ENCODE data around the gene COMT.

The COMT gene

GRCh38 chr22:19901577-19902244 is 39.9 kb upstream of the COMT start:
- ChIA-PET CTCF (interaction anchor here (8.3 to 9.7 kb wide), 2 partner anchors 11 to 170 kb away, joined by 76 to 125 read pairs; no protein-coding TSS in a partner anchor), POLR2A (interaction anchor here (0.7 kb wide), 1 partner anchor 11 kb away, joined by 3 read pairs; no protein-coding TSS in a partner anchor)
- no peak for DNase-seq (ENCODE audit: low read depth, low spot score)
- TF ChIP-seq CTCF (IDR thresholded peaks at IDR 0.05; ENCODE audit: insufficient read depth, low read length, missing control alignments), result no peak
- H3K4me3 ChIP-seq (ENCODE audit: low read depth, low read length), result no peak overlapping the region

- CTCF ChIA-PET, result interaction anchor here (0.8 to 9.7 kb wide), 4 partner anchors 11 to 183 kb away, joined by 3 to 125 read pairs (median 40); no protein-coding TSS in a partner anchor
- no peak overlapping the region for H3K4me3 ChIP-seq (ENCODE audit: low read depth, low read length)
- no peak for TF ChIP-seq CTCF (IDR thresholded peaks at IDR 0.05; ENCODE audit: insufficient read depth, low read length, missing control alignments)
- POLR2A ChIA-PET, result interaction anchor here (0.7 kb wide), 1 partner anchor 10 kb away, joined by 3 read pairs; no protein-coding TSS in a partner anchor
- no peak for DNase-seq (ENCODE audit: low read depth, low spot score)
These were observed 39.3 kb upstream of the COMT start for GRCh38 chr22:19902245-19902715.

- POLR2A ChIA-PET, result no interaction called here
- no peak for DNase-seq (ENCODE audit: low read depth, low spot score)
- H3K4me3 ChIP-seq (ENCODE audit: low read depth, low read length), result no peak overlapping the region
- no peak for TF ChIP-seq CTCF (IDR thresholded peaks at IDR 0.05; ENCODE audit: insufficient read depth, low read length, missing control alignments)
- CTCF ChIA-PET, result interaction anchor here (0.5 to 9.7 kb wide), 5 partner anchors 10 to 183 kb away, joined by 3 to 125 read pairs (median 4); no protein-coding TSS in a partner anchor
These were observed 38.5 kb upstream of the COMT start for GRCh38 chr22:19903031-19903430.

GRCh38 chr22:19903513-19903912 is 38.1 kb upstream of the COMT start:
- ChIA-PET POLR2A (no interaction called here), CTCF (interaction anchor here (1.1 to 9.7 kb wide), 4 partner anchors 9 to 172 kb away, joined by 3 to 125 read pairs (median 40); no protein-coding TSS in a partner anchor)
- no peak for TF ChIP-seq CTCF (IDR thresholded peaks at IDR 0.05; ENCODE audit: insufficient read depth, low read length, missing control alignments)
- no peak for DNase-seq (ENCODE audit: low read depth, low spot score)
- H3K4me3 ChIP-seq (ENCODE audit: low read depth, low read length), result no peak overlapping the region

- no peak overlapping the region for H3K4me3 ChIP-seq (ENCODE audit: low read depth, low read length)
- CTCF ChIA-PET, result interaction anchor here (0.8 to 9.7 kb wide), 6 partner anchors 9 to 172 kb away, joined by 3 to 125 read pairs (median 4); no protein-coding TSS in a partner anchor
- no peak for DNase-seq (ENCODE audit: low read depth, low spot score)
- POLR2A ChIA-PET, result no interaction called here
- TF ChIP-seq CTCF (IDR thresholded peaks at IDR 0.05; ENCODE audit: insufficient read depth, low read length, missing control alignments), result no peak
These were observed 37.3 kb upstream of the COMT start for GRCh38 chr22:19904174-19904856.

GRCh38 chr22:19904935-19905334 is 36.6 kb upstream of the COMT start:
- CTCF ChIA-PET, result interaction anchor here (0.8 to 9.7 kb wide), 6 partner anchors 8 to 173 kb away, joined by 3 to 125 read pairs (median 4); no protein-coding TSS in a partner anchor
- no peak overlapping the region for H3K4me3 ChIP-seq (ENCODE audit: low read depth, low read length)
- TF ChIP-seq CTCF (IDR thresholded peaks at IDR 0.05; ENCODE audit: insufficient read depth, low read length, missing control alignments), result no peak
- POLR2A ChIA-PET, result no interaction called here
- no peak for DNase-seq (ENCODE audit: low read depth, low spot score)

Data from AG04449 (cell line).